ENCODE data around the gene P2RX3.
"Not testable (repeated sequence)": the region's sequence is repeated elsewhere in the genome, so short reads cannot be mapped to it uniquely, and the experiment has no call there.

P2RX3 gene

DNA sequence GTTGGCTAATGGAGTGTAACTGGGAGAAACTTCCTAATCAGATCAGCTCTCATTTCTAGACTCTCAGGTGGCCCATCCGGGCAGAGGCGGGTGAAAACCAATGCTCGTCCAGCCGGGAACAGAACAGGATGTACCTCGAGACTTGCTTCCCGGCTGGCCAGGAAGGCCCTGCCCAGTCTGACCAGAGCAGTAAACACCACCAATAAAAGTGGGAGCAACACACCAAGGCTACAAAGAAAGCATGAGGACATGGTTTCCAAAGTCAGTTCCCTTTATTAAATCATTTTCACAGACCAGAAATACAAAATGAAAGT is 12.5 kb upstream of the P2RX3 start:
- no peak for DNase-seq

DNA sequence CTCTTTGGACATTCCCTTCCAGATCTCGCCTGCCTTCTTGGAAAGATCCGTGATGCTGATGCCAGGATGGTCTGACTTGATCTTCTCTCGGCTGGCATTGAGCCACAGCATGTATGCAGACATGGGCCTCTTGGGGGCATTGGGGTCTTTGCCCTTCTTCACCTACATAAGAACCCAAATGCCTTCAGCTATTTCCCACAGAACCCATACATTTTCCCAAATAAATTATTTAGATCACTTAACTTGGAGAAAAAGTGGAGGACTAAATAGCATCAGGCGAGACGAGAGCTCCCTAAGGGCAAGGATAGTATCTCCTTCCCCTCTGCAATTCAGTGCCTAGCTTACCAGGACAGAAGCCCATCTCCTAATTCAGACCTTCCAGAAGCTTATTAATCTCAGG is 10.4 kb upstream of the P2RX3 start:
- DNase-seq: no peak

GRCh38 chr11:57330029-57330428 is 8.1 kb upstream of the P2RX3 start:
- DNase-seq: no peak

DNA sequence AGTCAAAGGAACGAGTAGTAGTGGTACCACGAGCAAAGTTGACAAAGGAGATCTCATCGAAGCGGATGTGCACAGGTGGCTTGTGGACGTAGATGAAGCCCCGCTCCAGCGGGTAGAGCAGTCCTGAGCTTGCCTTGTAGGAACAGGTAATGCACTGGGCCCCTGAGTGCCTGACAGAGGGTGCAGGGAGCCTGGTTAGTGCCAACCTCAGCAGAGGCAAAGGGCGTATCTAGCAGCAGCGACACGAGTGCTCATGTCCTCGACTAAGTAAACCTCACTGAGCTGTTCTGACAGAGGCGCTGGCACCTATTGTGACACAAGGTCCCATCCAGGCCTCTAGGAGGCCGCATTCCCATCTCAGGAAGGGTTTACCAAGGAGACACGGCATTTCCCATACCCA is 6.4 kb upstream of the P2RX3 start:
- DNase-seq: no peak

DNA sequence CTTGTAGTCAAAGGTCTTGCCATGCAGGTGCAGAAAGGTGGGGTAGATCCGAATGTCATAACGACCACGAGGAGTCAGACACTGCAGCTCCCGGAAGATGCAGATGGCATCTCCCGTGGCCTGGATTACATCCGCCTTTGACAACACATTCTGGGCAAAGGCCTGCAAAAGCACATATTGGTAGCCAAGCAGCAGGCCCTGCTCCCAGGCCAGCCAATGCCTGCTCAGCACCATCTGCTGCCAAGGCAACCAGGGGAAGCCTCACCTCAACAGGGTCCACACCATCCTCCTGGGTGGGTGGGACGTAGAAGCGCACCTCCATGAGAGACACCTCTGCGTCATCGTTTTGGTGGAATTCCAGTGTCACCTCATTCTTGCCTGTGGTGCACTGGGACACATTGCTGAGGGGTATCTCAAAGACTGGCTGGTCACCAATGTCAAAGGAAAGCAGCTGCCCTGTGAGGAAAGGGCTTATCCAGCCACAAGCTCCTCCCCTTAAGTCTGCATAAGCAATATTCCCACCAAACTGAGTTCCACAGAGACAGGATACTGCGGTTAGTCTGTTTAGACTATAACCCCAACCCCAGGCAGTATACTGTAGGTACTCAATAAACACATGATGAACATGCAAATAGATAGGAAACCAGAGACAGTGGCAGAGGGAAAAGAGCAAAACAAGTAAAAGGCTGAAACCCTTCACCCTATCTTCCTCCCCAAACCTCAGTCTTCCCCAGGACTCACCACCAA is 5.3 kb upstream of the P2RX3 start:
- DNase-seq: no peak

- no peak for DNase-seq
These were observed 3.2 kb upstream of the P2RX3 start for GRCh38 chr11:57335023-57335342.

DNA sequence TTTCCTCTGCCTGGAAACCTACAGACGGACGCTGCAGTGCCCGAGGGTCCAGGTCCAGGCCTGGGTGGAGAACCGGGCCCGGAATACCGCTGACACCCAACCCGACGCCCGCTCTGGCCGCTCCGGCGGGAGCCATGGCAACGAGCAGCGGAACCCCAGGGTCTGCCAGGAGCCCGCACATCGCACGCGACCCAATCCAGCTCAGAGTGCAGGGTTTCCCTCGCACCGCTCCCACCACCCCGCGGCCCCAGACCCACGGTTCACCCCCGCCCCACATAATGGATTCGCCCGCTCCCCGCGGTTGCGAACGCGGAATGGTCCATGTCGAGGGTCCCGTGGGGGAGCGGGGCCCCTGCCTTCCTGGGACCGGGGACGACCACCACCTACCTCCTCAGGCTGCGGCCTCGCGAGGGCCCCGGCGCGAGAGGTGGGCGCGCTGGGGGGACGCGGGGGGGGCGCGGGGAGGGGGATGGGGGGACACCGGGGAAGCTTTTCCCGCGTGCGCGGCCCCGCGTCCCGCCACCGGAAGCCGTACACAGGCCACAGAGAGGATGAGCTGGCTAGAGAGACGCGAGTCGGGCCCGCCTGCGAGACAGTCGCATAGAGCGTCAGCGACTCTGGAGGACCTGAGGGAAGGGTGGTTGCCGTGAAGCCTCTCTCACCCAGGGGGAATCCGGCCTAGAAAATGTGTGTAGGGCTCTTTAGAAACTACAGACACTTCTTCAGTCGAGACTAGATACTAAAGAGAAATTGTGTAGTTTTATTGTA is 2.6 kb upstream of the P2RX3 start, which contains the start of gene SSRP1:
Gene SSRP1, minus strand, starts transcription at position 550 of the 768 bp plus-strand sequence. CDS start 771 bp downstream, outside the sequence.
- DNase-seq: peak; percentile 92

GRCh38 chr11:57336111-57336666 is 2.0 kb upstream of the P2RX3 start:
- DNase-seq: no peak

DNA sequence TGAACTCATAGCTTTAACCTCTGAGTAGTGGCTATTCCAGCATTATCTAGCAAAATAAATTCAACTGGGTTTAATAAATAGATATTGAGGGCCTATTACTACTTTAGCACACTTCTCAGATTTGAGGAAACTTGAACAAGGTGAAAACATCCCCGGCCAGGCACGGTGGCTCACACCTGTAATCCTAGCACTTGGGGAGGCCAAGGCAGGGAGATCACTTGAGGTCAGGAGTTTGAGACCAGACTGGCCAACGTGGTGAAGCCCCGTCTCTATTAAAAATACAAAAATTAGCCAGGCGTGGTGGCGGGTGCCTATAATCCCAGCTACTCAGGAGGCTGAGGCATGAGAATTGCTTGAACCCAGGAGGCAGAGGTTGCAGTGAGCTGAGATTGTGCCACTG is 1.3 kb upstream of the P2RX3 start:
- not testable (repeated sequence) for DNase-seq

DNA sequence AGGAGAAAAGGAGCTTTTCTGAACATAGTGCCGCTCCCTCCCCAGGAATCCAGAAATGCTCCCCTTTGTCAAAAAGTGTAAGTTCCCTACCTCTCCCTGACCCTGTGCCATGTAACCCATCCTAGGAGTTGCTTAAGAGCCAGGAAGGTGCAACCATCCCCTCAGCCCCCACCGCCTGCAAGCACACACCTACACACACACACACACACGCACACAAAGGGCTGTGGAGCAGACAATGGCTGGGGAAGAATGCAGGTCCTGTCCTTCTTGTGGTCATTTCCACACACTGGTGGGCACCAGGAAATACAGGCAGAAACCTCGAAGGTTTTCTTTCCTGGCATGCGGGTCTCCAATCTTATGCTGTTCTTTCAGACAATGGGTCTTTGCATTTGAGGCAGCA is 1.2 kb downstream of the P2RX3 start:
- DNase-seq: no peak

GRCh38 chr11:57340039-57340615 is 2.0 kb downstream of the P2RX3 start:
- DNase-seq: peak; percentile 49

- DNase-seq: no peak
These were observed 3.2 kb downstream of the P2RX3 start for GRCh38 chr11:57341250-57341808.

- DNase-seq: no peak
These were observed 4.5 kb downstream of the P2RX3 start for GRCh38 chr11:57342702-57343101.

- no peak for DNase-seq
These were observed 5.7 kb downstream of the P2RX3 start for GRCh38 chr11:57343825-57344224.

DNA sequence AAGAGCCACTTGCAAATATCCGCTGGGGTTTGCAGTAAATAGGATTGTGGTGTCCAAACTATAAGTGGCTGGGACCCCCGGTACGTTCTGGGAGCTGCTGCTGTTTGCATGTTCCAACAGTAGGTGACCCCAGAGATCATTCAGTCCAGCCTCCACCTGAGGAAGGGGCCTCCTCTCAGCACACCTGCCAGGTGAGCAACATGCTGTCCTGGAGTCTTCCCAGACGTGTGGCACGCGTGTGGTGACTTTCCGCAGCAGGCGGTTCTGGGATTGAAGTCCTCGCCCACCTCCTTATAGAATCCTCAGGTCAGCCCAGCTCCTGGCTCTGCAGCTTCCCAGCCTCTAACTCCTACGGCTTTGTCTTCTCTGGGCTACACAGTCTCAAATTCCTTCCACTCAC is 6.7 kb downstream of the P2RX3 start:
- no peak for DNase-seq

DNA sequence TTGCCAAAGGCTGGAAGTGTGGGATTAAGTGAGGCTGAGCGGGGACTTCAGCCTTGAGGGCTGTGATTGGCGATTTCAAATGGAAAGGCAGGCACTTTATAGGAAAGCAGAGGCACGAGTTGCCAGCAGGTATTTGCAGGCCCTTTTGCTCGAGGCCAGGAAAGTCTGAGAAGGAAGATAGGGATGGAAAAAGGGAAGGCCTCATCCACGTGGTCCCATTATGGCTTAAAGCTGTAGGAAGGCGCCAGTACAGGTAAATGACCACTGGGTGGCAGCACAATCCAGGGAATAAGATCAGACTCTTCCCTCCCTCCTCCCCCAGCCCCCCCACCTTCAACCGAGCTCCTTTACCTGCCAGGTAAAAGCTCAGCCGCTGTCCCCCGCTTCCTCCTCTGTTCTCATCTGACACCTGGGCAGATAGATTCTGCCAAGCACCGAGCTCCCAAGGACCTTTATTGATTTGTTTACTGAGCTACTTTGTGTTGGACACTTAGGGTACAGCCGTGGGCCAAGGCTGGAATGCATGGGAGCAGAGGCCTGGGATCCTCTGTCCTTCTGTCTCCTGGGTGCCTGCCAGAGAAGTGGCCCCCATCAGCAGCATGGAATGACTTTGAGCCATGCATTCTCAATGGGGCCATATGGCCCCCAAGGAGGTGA is 7.5 kb downstream of the P2RX3 start:
- peak; percentile 72 for DNase-seq

- DNase-seq: no peak
These were observed 9.2 kb downstream of the P2RX3 start for GRCh38 chr11:57347336-57347735.

- no peak for DNase-seq
These were observed 9.9 kb downstream of the P2RX3 start for GRCh38 chr11:57348052-57348451.

GRCh38 chr11:57348636-57349313 is 10.6 kb downstream of the P2RX3 start:
- no peak for DNase-seq

DNA sequence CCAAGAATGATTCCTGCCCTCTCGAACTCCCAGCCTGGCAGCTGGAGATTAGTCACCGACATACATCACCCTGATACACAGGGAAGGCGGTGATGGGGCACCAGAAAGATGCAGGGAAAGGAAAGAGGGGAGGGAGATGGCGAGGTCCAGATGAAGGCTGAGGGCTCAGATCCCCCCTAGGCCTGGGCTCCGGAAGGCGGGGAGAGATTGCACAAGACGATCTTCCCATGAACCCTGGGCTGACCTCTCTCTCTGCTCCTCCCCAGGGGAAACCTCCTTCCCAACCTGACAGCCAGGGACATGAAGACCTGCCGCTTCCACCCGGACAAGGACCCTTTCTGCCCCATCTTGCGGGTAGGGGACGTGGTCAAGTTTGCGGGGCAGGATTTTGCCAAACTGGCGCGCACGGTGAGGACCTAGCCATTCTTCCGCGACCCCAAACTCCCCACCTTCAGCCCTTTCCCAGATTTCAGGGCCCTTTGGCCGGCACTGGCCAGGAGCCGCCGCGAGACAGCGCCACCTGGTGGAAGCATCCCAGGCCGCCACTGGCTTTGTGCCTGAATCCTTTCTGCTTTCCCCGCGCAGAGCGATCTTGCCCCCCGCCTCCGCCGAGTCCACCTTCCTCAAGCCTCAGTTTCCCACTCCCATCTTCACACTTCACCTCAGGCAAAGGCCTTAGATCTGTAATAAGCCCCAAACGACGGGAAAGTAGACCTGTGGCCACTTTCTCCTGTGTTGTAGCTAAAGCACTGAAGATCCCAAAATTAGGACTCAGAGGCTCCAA is 11.5 kb downstream of the P2RX3 start:
- peak; percentile 76 for DNase-seq

- DNase-seq: no peak
These were observed 14.9 kb downstream of the P2RX3 start for GRCh38 chr11:57353036-57353435.

GRCh38 chr11:57353446-57353845 is 15.3 kb downstream of the P2RX3 start:
- no peak for DNase-seq

All from femur (tissue), 1 donor.